ENCODE results near the gene NR6A1.

DNA sequence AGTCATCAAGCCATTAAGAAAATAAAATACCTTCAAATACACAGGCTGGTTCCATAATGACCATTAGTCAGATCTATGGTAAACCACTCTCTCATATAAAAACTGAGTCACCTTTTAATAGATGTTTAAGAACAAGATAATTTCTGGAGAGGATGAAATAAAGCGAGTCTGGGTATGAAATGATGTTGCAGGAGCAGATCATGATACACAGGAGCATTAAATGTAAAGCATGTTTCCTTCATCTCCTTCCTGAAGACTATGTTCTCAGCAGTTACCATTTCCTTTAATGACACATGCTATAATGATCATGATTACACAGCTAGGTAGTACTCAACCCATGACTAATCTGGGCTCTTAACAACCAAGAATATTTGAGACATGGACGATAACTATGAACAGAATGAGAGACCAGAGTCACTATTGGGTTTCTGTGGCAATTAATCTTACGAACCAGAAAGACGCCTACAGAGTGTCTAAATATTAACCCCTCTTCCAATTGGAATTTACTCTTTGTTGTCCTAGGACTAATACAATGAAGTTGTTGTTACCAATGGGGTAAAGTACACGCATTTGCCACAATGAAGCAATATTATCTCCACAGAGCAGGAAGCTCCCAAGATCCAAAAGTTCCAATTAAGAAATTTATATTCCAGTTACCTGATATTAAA lies 105.6 kb downstream of the NR6A1 start:
- TF ChIP-seq POLR2A (IDR thresholded peaks at IDR 0.05; ENCODE audit: low read length), result no peak
- TF ChIP-seq GATA1 (IDR thresholded peaks at IDR 0.05; ENCODE audit: low read depth, low read length), result no peak
